NT2/D1 (cell line): Measurements from ENCODE around the gene DHX36.

Experiments used
- DNase-seq: peaks from one replicate; pipeline ENCODE4 v3.0.0-alpha.2; 2011; ENCODE audit warnings: low read depth, low spot score
- H3K27me3 ChIP-seq: 2 replicates; pipeline ENCODE4 v1.6.0; 2011; ENCODE audit warnings: mild to moderate bottlenecking; ENCODE audit not compliant: insufficient read length, insufficient read depth
- H3K36me3 ChIP-seq: 2 replicates; pipeline ENCODE4 v1.6.1; 2011; ENCODE audit warnings: mild to moderate bottlenecking, low read length, mixed read lengths; ENCODE audit not compliant: insufficient read depth, insufficient read length
- H3K4me1 ChIP-seq: 2 replicates; pipeline ENCODE4 v1.5.1; 2011; ENCODE audit not compliant: insufficient read depth, insufficient read length
- H3K4me3 ChIP-seq: 2 replicates; pipeline ENCODE4 v1.5.1; 2011; ENCODE audit warnings: low read depth; ENCODE audit not compliant: insufficient read length
- H3K9ac ChIP-seq: 2 replicates; pipeline ENCODE4 v1.6.0; 2011; ENCODE audit warnings: low read depth; ENCODE audit not compliant: insufficient read length
- H3K9me3 ChIP-seq: 2 replicates; pipeline ENCODE4 v1.5.1; 2011; ENCODE audit warnings: mild to moderate bottlenecking, low read length; ENCODE audit not compliant: insufficient read depth
- SUZ12 ChIP-seq: IDR thresholded peaks from 2 replicates; pipeline ENCODE4 v1.6.1; 2011; ENCODE audit not compliant: insufficient read length, insufficient read depth; ENCODE audit errors: extremely low read depth
- YY1 ChIP-seq: IDR thresholded peaks from 2 replicates; pipeline ENCODE4 v1.6.1; 2011; ENCODE audit not compliant: insufficient read length, insufficient read depth
- ZNF274 ChIP-seq: IDR thresholded peaks from 2 replicates; pipeline ENCODE4 v1.6.1; 2011; ENCODE audit warnings: mild to moderate bottlenecking, low read depth, low read length

DHX36 gene

DNA sequence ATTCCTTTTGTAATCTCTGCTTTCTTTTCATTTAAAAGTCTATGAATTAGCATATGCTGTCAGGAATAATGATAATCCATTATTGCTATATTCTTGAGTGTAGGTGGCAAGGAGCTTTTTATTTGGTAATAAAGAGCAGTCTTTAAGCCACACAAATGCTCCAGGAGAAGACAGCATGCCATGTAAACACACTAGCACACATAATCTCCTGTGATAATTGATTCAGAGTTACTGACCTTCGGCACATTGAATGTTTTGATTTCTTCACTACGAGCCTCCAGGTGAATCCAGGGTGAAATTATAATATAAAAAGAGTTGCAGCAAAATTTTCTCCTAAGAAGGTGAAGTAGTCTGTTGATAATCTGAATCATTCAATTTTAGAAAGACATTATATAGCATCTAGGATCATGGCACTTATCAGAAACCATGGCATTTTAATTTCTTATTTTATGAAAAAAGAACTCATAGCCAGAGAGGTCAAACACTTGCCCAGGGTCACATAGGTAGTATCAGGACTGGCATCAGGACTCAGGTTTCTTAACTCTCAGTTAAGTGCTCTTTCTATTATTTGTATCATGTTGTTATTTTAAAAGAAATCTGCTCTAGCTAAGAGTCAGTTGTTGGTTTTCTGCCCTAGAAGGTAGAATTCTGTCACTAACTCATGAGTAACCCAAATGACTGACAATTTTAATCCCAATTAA is 21.3 kb upstream of the DHX36 start:
- Histone ChIP-seq H3K4me3 (no peak overlapping the region), H3K36me3 (no peaks in the 10 kb centered on the region), H3K9ac (no peak overlapping the region), H3K9me3 (no peaks in the 10 kb centered on the region), H3K4me1 (no peaks in the 10 kb centered on the region), H3K27me3 (no peaks in the 10 kb centered on the region)
- TF ChIP-seq ZNF274 (no peak), SUZ12 (no peak), YY1 (no peak)
- DNase-seq, result no peak

- Histone ChIP-seq H3K9me3 (no peaks in the 10 kb centered on the region), H3K4me1 (no peaks in the 10 kb centered on the region)
Observed at GRCh38 chr3:154338570-154338969, 14.3 kb upstream of the DHX36 start.

GRCh38 chr3:154338008-154338407 is 13.7 kb upstream of the DHX36 start:
- H3K9me3 ChIP-seq, result no peaks in the 10 kb centered on the region
- no peaks in the 10 kb centered on the region for H3K27me3 ChIP-seq
- no peaks in the 10 kb centered on the region for H3K36me3 ChIP-seq
- no peak overlapping the region for H3K4me3 ChIP-seq
- no peaks in the 10 kb centered on the region for H3K4me1 ChIP-seq
- TF ChIP-seq ZNF274 (no peak), YY1 (no peak), SUZ12 (no peak)
- no peak for DNase-seq
- H3K9ac ChIP-seq, result no peak overlapping the region

More at GRCh38 chr3:154338570-154338969, 14.3 kb upstream of the DHX36 start:
- H3K36me3 ChIP-seq, result no peaks in the 10 kb centered on the region
- no peak for DNase-seq
- no peaks in the 10 kb centered on the region for H3K27me3 ChIP-seq
- TF ChIP-seq ZNF274, result no peak
- no peak for TF ChIP-seq SUZ12
- no peak for TF ChIP-seq YY1
- no peak overlapping the region for H3K4me3 ChIP-seq
- H3K9ac ChIP-seq, result no peak overlapping the region

DNA sequence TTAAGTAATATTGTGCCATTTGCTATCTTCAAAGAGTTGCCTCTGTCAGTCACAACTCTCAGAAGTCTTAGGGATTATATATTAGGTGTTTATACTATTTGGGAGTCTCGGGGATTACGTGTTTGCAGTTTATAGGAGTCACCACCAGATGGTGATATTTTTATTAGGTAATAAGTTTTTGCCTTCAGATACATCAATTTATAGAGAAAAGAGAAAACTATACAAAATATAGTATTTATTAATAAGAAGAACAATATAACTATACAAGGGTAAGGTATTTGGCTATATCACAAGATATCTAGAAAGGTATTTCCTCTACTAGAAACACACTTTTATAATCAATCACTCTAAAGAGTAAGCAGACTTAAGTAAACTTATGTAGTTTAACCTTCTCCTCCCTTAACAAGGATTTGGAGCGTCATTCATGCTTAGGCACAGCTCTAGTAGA is 10.7 kb upstream of the DHX36 start:
- H3K36me3 ChIP-seq, result no peaks in the 10 kb centered on the region
- H3K4me3 ChIP-seq, result no peak overlapping the region
- H3K4me1 ChIP-seq, result no peaks in the 10 kb centered on the region
- no peak overlapping the region for H3K9ac ChIP-seq
- H3K9me3 ChIP-seq, result no peaks in the 10 kb centered on the region
- TF ChIP-seq SUZ12 (no peak), YY1 (no peak), ZNF274 (no peak)
- H3K27me3 ChIP-seq, result no peaks in the 10 kb centered on the region
- DNase-seq, result no peak

- TF ChIP-seq ZNF274 (no peak), YY1 (no peak), SUZ12 (no peak)
- no peak overlapping the region for H3K9ac ChIP-seq
- no peak for DNase-seq
- no peaks in the 10 kb centered on the region for H3K4me1 ChIP-seq
- H3K9me3 ChIP-seq, result no peaks in the 10 kb centered on the region
- no peak overlapping the region for H3K4me3 ChIP-seq
- no peaks in the 10 kb centered on the region for H3K36me3 ChIP-seq
- H3K27me3 ChIP-seq, result no peaks in the 10 kb centered on the region
Observed at GRCh38 chr3:154327871-154328270, 3.6 kb upstream of the DHX36 start.

- Histone ChIP-seq H3K27me3 (no peaks in the 10 kb centered on the region), H3K4me1 (no peaks in the 10 kb centered on the region), H3K9ac (no peak overlapping the region), H3K36me3 (peaks cover 12% of the 10 kb centered on the region), H3K4me3 (no peak overlapping the region), H3K9me3 (no peaks in the 10 kb centered on the region)
- TF ChIP-seq YY1, result no peak
- TF ChIP-seq SUZ12, result no peak
- TF ChIP-seq ZNF274, result no peak
- DNase-seq, result no peak
Observed at GRCh38 chr3:154324919-154325318, 632 bp upstream of the DHX36 start.

- DNase-seq, result no peak
Observed at GRCh38 chr3:154316974-154317767, 7.1 kb downstream of the DHX36 start.

More at GRCh38 chr3:154316974-154317767, 7.1 kb downstream of the DHX36 start:
- Histone ChIP-seq H3K27me3 (no peaks in the 10 kb centered on the region), H3K9me3 (no peaks in the 10 kb centered on the region), H3K4me3 (no peak overlapping the region), H3K9ac (no peak overlapping the region), H3K36me3 (peaks cover 42% of the 10 kb centered on the region), H3K4me1 (no peaks in the 10 kb centered on the region)
- no peak for TF ChIP-seq ZNF274
- TF ChIP-seq YY1, result no peak
- no peak for TF ChIP-seq SUZ12
